HG03025 (cell line): ENCODE results near the gene DLX3.
A peak's percentile ranks its signal among the peaks of the same experiment; 100 is the strongest.

Experiments used
- ATAC-seq: cut with Tn5 transposase; IDR thresholded peaks from one replicate; pipeline ENCODE4 v1.9.1; 2021; ENCODE audit warnings: mild to moderate bottlenecking, moderate library complexity; ENCODE audit not compliant: unreplicated experiment, low FRiP score

Gene DLX3

GRCh38 chr17:50024808-50025207, 29.8 kb upstream of the DLX3 start:
- no peak for ATAC-seq

- no peak for ATAC-seq
These were observed 28.5 kb upstream of the DLX3 start for GRCh38 chr17:50023520-50023919.

- ATAC-seq: no peak
These were observed 27.6 kb upstream of the DLX3 start for GRCh38 chr17:50022463-50023130.

- no peak for ATAC-seq
These were observed 26.8 kb upstream of the DLX3 start for GRCh38 chr17:50021681-50022370.

GRCh38 chr17:50020841-50021599, 26.0 kb upstream of the DLX3 start:
- no peak for ATAC-seq

GRCh38 chr17:50018909-50019308, 23.9 kb upstream of the DLX3 start:
- ATAC-seq: no peak

- ATAC-seq: no peak
These were observed 20.1 kb upstream of the DLX3 start for GRCh38 chr17:50015146-50015545.

- ATAC-seq: no peak
These were observed 19.6 kb upstream of the DLX3 start for GRCh38 chr17:50014471-50015088.

GRCh38 chr17:50013079-50013478, 18.1 kb upstream of the DLX3 start:
- ATAC-seq: no peak

GRCh38 chr17:50009282-50009681, 14.3 kb upstream of the DLX3 start:
- ATAC-seq: no peak

GRCh38 chr17:50003911-50004310, 8.9 kb upstream of the DLX3 start:
- ATAC-seq: no peak

- no peak for ATAC-seq
These were observed 4.0 kb upstream of the DLX3 start for GRCh38 chr17:49998836-49999511.

GRCh38 chr17:49997773-49998703, 3.0 kb upstream of the DLX3 start:
- ATAC-seq: peak; percentile 51

- ATAC-seq: no peak
These were observed 2.3 kb upstream of the DLX3 start for GRCh38 chr17:49997301-49997650.

GRCh38 chr17:49996495-49997300, 1.7 kb upstream of the DLX3 start:
- no peak for ATAC-seq

- ATAC-seq: no peak
These were observed 1.1 kb upstream of the DLX3 start for GRCh38 chr17:49996121-49996494.

- no peak for ATAC-seq
These were observed 654 bp downstream of the DLX3 start for GRCh38 chr17:49994085-49995054.
